Measurements from ENCODE around the gene SEZ6L2.
"Not testable (repeated sequence)": the region's sequence is repeated elsewhere in the genome, so short reads cannot be mapped to it uniquely, and the experiment has no call there.

DNA sequence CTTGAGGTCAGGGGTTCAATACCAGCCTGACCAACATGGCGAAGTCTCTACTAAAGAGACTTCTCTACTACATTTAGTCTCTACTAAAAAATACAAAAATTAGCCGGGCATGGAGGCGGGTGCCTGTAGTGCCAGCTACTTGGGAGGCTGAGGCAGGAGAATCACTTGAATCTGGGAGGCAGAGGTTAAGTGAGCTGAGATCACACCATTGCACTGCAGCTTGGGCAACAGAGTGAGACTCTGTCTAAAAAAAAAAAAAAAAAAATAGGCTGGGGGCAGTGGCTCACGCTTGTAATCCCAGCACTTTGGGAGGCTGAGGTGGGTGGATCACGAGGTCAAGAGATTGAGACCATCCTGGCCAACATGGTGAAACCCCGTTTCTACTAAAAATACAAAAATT lies 10.5 kb upstream of the SEZ6L2 start:
- TF ChIP-seq POLR2A (IDR thresholded peaks at IDR 0.05): not testable (repeated sequence)
- TF ChIP-seq, protein P1, sequence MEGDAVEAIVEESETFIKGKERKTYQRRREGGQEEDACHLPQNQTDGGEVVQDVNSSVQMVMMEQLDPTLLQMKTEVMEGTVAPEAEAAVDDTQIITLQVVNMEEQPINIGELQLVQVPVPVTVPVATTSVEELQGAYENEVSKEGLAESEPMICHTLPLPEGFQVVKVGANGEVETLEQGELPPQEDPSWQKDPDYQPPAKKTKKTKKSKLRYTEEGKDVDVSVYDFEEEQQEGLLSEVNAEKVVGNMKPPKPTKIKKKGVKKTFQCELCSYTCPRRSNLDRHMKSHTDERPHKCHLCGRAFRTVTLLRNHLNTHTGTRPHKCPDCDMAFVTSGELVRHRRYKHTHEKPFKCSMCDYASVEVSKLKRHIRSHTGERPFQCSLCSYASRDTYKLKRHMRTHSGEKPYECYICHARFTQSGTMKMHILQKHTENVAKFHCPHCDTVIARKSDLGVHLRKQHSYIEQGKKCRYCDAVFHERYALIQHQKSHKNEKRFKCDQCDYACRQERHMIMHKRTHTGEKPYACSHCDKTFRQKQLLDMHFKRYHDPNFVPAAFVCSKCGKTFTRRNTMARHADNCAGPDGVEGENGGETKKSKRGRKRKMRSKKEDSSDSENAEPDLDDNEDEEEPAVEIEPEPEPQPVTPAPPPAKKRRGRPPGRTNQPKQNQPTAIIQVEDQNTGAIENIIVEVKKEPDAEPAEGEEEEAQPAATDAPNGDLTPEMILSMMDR (IDR thresholded peaks at IDR 0.05): not testable (repeated sequence)
